ENCODE data around the gene CEP164. TPM values are rescaled to one million over a fixed set of nuclear protein-coding genes. Genes with fewer than 3 reads are reported as not detected.
A peak's percentile ranks its signal among the peaks of the same experiment; 100 is the strongest.

CEP164 gene
- total RNA-seq, 1 donor from 2014 or later = 28.6 TPM

- TF ChIP-seq CTCF (IDR thresholded peaks at IDR 0.05; ENCODE audit: unreplicated experiment) = no peak
- DNase-seq (ENCODE audit: low spot score) = no peak
- Mint-ChIP-seq H3K27ac (ENCODE audit: unreplicated experiment) (no peak overlapping the region), H3K36me3 (ENCODE audit: low read depth, unreplicated experiment) (peaks cover 44% of the 10 kb centered on the region), H3K27me3 (ENCODE audit: unreplicated experiment) (peaks cover 3% of the 10 kb centered on the region), H3K9me3 (ENCODE audit: unreplicated experiment) (no peaks in the 10 kb centered on the region), H3K4me3 (ENCODE audit: unreplicated experiment) (peak overlapping the region; percentile 66), H3K4me1 (ENCODE audit: unreplicated experiment) (no peaks in the 10 kb centered on the region)
Observed at GRCh38 chr11:117391181-117391580, 63.5 kb downstream of the CEP164 start.

- Mint-ChIP-seq H3K27me3 (ENCODE audit: unreplicated experiment) (peaks cover 3% of the 10 kb centered on the region), H3K9me3 (ENCODE audit: unreplicated experiment) (no peaks in the 10 kb centered on the region), H3K4me1 (ENCODE audit: unreplicated experiment) (no peaks in the 10 kb centered on the region), H3K27ac (ENCODE audit: unreplicated experiment) (no peak overlapping the region), H3K4me3 (ENCODE audit: unreplicated experiment) (no peak overlapping the region), H3K36me3 (ENCODE audit: low read depth, unreplicated experiment) (peaks cover 52% of the 10 kb centered on the region)
- DNase-seq (ENCODE audit: low spot score) = no peak
- TF ChIP-seq CTCF (IDR thresholded peaks at IDR 0.05; ENCODE audit: unreplicated experiment) = no peak
Observed at GRCh38 chr11:117392001-117392690, 64.5 kb downstream of the CEP164 start.

GRCh38 chr11:117392979-117393378 is 65.3 kb downstream of the CEP164 start:
- no peaks in the 10 kb centered on the region for H3K4me1 Mint-ChIP-seq (ENCODE audit: unreplicated experiment)
- no peak overlapping the region for H3K27ac Mint-ChIP-seq (ENCODE audit: unreplicated experiment)
- H3K36me3 Mint-ChIP-seq (ENCODE audit: low read depth, unreplicated experiment) = peaks cover 60% of the 10 kb centered on the region
- no peak for DNase-seq (ENCODE audit: low spot score)
- H3K9me3 Mint-ChIP-seq (ENCODE audit: unreplicated experiment) = peaks cover 7% of the 10 kb centered on the region
- peaks cover 3% of the 10 kb centered on the region for H3K27me3 Mint-ChIP-seq (ENCODE audit: unreplicated experiment)
- peak overlapping the region; percentile 10 for H3K4me3 Mint-ChIP-seq (ENCODE audit: unreplicated experiment)
- no peak for TF ChIP-seq CTCF (IDR thresholded peaks at IDR 0.05; ENCODE audit: unreplicated experiment)

GRCh38 chr11:117394221-117394925 is 66.7 kb downstream of the CEP164 start:
- Mint-ChIP-seq H3K36me3 (ENCODE audit: low read depth, unreplicated experiment) (peaks cover 68% of the 10 kb centered on the region), H3K27ac (ENCODE audit: unreplicated experiment) (no peak overlapping the region), H3K27me3 (ENCODE audit: unreplicated experiment) (peaks cover 5% of the 10 kb centered on the region), H3K4me3 (ENCODE audit: unreplicated experiment) (no peak overlapping the region), H3K9me3 (ENCODE audit: unreplicated experiment) (peaks cover 7% of the 10 kb centered on the region), H3K4me1 (ENCODE audit: unreplicated experiment) (peaks cover under 1% of the 10 kb centered on the region)
- TF ChIP-seq CTCF (IDR thresholded peaks at IDR 0.05; ENCODE audit: unreplicated experiment) = no peak
- no peak for DNase-seq (ENCODE audit: low spot score)

- TF ChIP-seq CTCF (IDR thresholded peaks at IDR 0.05; ENCODE audit: unreplicated experiment) = no peak
- H3K36me3 Mint-ChIP-seq (ENCODE audit: low read depth, unreplicated experiment) = peaks cover 72% of the 10 kb centered on the region
- H3K4me1 Mint-ChIP-seq (ENCODE audit: unreplicated experiment) = peaks cover 9% of the 10 kb centered on the region
- H3K9me3 Mint-ChIP-seq (ENCODE audit: unreplicated experiment) = peaks cover 7% of the 10 kb centered on the region
- H3K27ac Mint-ChIP-seq (ENCODE audit: unreplicated experiment) = no peak overlapping the region
- no peak overlapping the region for H3K4me3 Mint-ChIP-seq (ENCODE audit: unreplicated experiment)
- no peak for DNase-seq (ENCODE audit: low spot score)
- peaks cover 5% of the 10 kb centered on the region for H3K27me3 Mint-ChIP-seq (ENCODE audit: unreplicated experiment)
Observed at GRCh38 chr11:117395476-117395875, 67.8 kb downstream of the CEP164 start.
